Cortex of kidney (tissue), 1 donor: ENCODE results near the gene SLC25A3.
"Not testable (repeated sequence)": the region's sequence is repeated elsewhere in the genome, so short reads cannot be mapped to it uniquely, and the experiment has no call there.

Experiments used
- DNase-seq: peaks from one replicate; lab custom pipeline; 2025; lab: John Stamatoyannopoulos, UW

SLC25A3 gene

GRCh38 chr12:98593351-98594049 is at the start of gene SLC25A3:
Gene SLC25A3 (plus strand): TSS chr12:98593686. CDS start chr12:98593979, 293 bp downstream.
- peak; percentile 46 for DNase-seq

- no peak for DNase-seq
Measured at GRCh38 chr12:98543701-98544100, 49.8 kb upstream of the SLC25A3 start.

GRCh38 chr12:98544751-98545150 is 48.7 kb upstream of the SLC25A3 start:
- DNase-seq: no peak

GRCh38 chr12:98549371-98550110 is 43.9 kb upstream of the SLC25A3 start:
- no peak for DNase-seq

GRCh38 chr12:98551787-98552186 is 41.7 kb upstream of the SLC25A3 start:
- no peak for DNase-seq

- not testable (repeated sequence) for DNase-seq
Measured at GRCh38 chr12:98558097-98558496, 35.4 kb upstream of the SLC25A3 start.

- DNase-seq: no peak
Measured at GRCh38 chr12:98559666-98560065, 33.8 kb upstream of the SLC25A3 start.

GRCh38 chr12:98561846-98562245 is 31.6 kb upstream of the SLC25A3 start:
- DNase-seq: no peak

- no peak for DNase-seq
Measured at GRCh38 chr12:98572010-98572409, 21.5 kb upstream of the SLC25A3 start.

- no peak for DNase-seq
Measured at GRCh38 chr12:98574110-98574509, 19.4 kb upstream of the SLC25A3 start.

- no peak for DNase-seq
Measured at GRCh38 chr12:98575013-98575412, 18.5 kb upstream of the SLC25A3 start.

- DNase-seq: not testable (repeated sequence)
Measured at GRCh38 chr12:98576795-98577194, 16.7 kb upstream of the SLC25A3 start.

GRCh38 chr12:98578392-98578791 is 15.1 kb upstream of the SLC25A3 start:
- no peak for DNase-seq

- no peak for DNase-seq
Measured at GRCh38 chr12:98578821-98579220, 14.7 kb upstream of the SLC25A3 start.

GRCh38 chr12:98579347-98579746 is 14.1 kb upstream of the SLC25A3 start:
- no peak for DNase-seq

GRCh38 chr12:98579835-98580234 is 13.7 kb upstream of the SLC25A3 start:
- DNase-seq: no peak

GRCh38 chr12:98580695-98581094 is 12.8 kb upstream of the SLC25A3 start:
- no peak for DNase-seq

- DNase-seq: no peak
Measured at GRCh38 chr12:98581101-98581500, 12.4 kb upstream of the SLC25A3 start.

- no peak for DNase-seq
Measured at GRCh38 chr12:98582093-98582492, 11.4 kb upstream of the SLC25A3 start.

GRCh38 chr12:98587084-98587483 is 6.4 kb upstream of the SLC25A3 start:
- DNase-seq: no peak

- DNase-seq: no peak
Measured at GRCh38 chr12:98591209-98591608, 2.3 kb upstream of the SLC25A3 start.

- no peak for DNase-seq
Measured at GRCh38 chr12:98592825-98593322, 612 bp upstream of the SLC25A3 start.
